H1 (cell line): ENCODE data around the gene PDE6D. TPM values are rescaled to one million over a fixed set of nuclear protein-coding genes. Genes with fewer than 3 reads are reported as not detected.

Experiments
- ASH2L ChIP-seq: fragments of 200-600, 300-600 bp; sonication (generic); IDR thresholded peaks from one replicate; pipeline ENCODE4 v1.7.1; 2017; ENCODE audit warnings: low read length
- CREB1 ChIP-seq: IDR thresholded peaks from 2 replicates; pipeline ENCODE4 v1.6.1; 2012; ENCODE audit warnings: inconsistent platforms
- KDM4A ChIP-seq: IDR thresholded peaks from one replicate; pipeline ENCODE4 v1.7.1; 2012; ENCODE audit warnings: low read depth, mild to moderate bottlenecking, moderate library complexity, low read length, inconsistent platforms; ENCODE audit not compliant: severe bottlenecking
- MAX ChIP-seq: IDR thresholded peaks from 2 replicates; pipeline ENCODE4 v1.6.1; 2012; ENCODE audit warnings: inconsistent platforms
- RAD21 ChIP-seq, 2 experiments: IDR thresholded peaks in 1 of 2; conservative IDR thresholded peaks in 1 of 2; 2 replicates each; pipeline ENCODE4 v1.6.1; 2011; ENCODE audit warnings: low read depth in 2 of 2, low read length in 2 of 2, improper control_type of control experiment in 1 of 2, inconsistent platforms in 1 of 2, mild to moderate bottlenecking in 1 of 2, moderate library complexity in 1 of 2
- RBBP5 ChIP-seq: IDR thresholded peaks from 2 replicates; pipeline ENCODE4 v1.7.1; 2012; ENCODE audit warnings: low read depth, mild to moderate bottlenecking, inconsistent platforms, low read length, moderate library complexity, borderline replicate concordance
- TAF7 ChIP-seq: optimal IDR thresholded peaks from 2 replicates; pipeline ENCODE3; 2011; ENCODE audit warnings: low read depth, mild to moderate bottlenecking, inconsistent platforms, low read length, moderate library complexity, borderline replicate concordance
- TBP ChIP-seq: IDR thresholded peaks from 2 replicates; pipeline ENCODE4 v1.6.1; 2011; ENCODE audit warnings: low read depth, low read length, improper control_type of control experiment
- YY1 ChIP-seq: IDR thresholded peaks from 2 replicates; pipeline ENCODE4 v1.6.1; 2011; ENCODE audit warnings: low read depth, mild to moderate bottlenecking, low read length
- polyA plus RNA-seq, 7 experiments: library from polyadenylated mRNA; depleted of rRNA in 3 of 7; stranded (reverse) in 5 of 7; unstranded in 2 of 7; fragments of >200 nt in 5 of 7; fragments of 200-250 nt in 2 of 7; gene quantifications; 1 replicate in 5 of 7; 2 replicates in 1 of 7; 4 replicates in 1 of 7; pipeline versions ENCODE4 v1.2.1 to v1.2.3, GENCODE V29; 2011 to 2013; ENCODE audit warnings: missing spikeins in 2 of 7, mixed read lengths in 2 of 7
- total RNA-seq: library from RNA; stranded (reverse); fragmentation: NEBNext Ultra II Directional; extraction: Animal tissue kit (Norgen Biotek cat#: 25700); gene quantifications from 2 replicates; pipeline ENCODE4 v1.2.1, GENCODE V29; 2021

Gene PDE6D
- total and polyA plus RNA-seq, 2 of the 8 experiments (the other 6 are each of a cell fraction or from before 2014, with no cell fraction given) = 33.7 to 63.9 TPM

GRCh38 chr2:231709981-231710798, 70.9 kb downstream of the PDE6D start (continued):
- TF ChIP-seq TAF7 (peak; percentile 90), RAD21 (IDR thresholded peaks at IDR 0.05 in 1 of 2, conservative IDR thresholded peaks at IDR 0.05 in 1 of 2; ENCODE audit: low read depth in 2 of 2, low read length in 2 of 2) (peak in 1 of 2 experiments; percentile 46; a peak in 2 of 4 replicates), CREB1 (no peak), YY1 (no peak), MAX (peak; percentile 88), KDM4A (peak; percentile 11), TBP (peak; percentile 35; the same call in 1 of the 2 replicates), ASH2L (no peak), RBBP5 (0 out of 2 replicates have a peak, but pooled peaks have one; percentile 16)
